Hepatocyte (in vitro differentiated cells): ENCODE measurements around the gene RUNX3.

ENCODE experiments used
- EZH2 ChIP-seq: fragments of 200-600 bp; sonication (generic); IDR thresholded peaks from 2 replicates; pipeline ENCODE4 v1.6.1; 2016; ENCODE audit warnings: antibody characterized with exemption, mild to moderate bottlenecking, borderline replicate concordance
- EZH2phosphoT487 ChIP-seq: fragments of 200-600 bp; sonication (generic); IDR thresholded peaks from one replicate; pipeline ENCODE4 v1.6.1; 2018; ENCODE audit warnings: antibody characterized with exemption, mild to moderate bottlenecking, low read depth, moderate library complexity; ENCODE audit not compliant: unreplicated experiment, severe bottlenecking
- TF ChIP-seq, protein P1 (sequence below): fragments of 200-600 bp; sonication (generic); IDR thresholded peaks from 2 replicates; pipeline ENCODE4 v1.5.1; 2016; ENCODE audit warnings: antibody characterized with exemption, mild to moderate bottlenecking; ENCODE audit not compliant: poor library complexity

DNA sequence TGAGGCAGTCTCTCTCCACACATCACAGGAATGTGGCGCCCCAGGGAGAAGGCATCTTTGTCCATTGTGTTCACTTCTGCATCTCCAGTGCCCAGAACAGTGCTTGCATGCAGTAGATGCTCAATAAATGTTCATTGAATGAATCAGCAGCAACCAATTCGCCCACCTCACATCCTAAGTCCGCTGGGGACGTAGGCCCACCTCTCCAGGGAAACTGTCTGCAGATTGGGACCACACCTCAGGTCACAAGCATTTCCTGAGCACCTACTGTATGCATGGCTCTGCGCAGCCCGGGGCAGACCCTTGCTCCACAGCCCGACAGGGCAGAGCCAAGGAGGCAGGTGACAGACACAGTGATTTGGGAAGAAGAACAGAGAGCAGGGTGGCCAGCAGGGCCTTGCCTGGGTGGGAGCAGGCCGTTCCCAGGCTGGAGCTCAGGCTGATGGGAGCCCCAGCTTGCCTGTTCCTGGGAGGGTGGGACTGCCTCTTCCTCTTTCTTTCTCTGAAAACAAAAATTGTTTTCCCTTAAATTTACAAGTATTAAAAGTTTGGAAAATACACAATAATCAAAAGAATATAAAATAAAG, 25.8 kb upstream of the RUNX3 start:
- TF ChIP-seq, protein P1, sequence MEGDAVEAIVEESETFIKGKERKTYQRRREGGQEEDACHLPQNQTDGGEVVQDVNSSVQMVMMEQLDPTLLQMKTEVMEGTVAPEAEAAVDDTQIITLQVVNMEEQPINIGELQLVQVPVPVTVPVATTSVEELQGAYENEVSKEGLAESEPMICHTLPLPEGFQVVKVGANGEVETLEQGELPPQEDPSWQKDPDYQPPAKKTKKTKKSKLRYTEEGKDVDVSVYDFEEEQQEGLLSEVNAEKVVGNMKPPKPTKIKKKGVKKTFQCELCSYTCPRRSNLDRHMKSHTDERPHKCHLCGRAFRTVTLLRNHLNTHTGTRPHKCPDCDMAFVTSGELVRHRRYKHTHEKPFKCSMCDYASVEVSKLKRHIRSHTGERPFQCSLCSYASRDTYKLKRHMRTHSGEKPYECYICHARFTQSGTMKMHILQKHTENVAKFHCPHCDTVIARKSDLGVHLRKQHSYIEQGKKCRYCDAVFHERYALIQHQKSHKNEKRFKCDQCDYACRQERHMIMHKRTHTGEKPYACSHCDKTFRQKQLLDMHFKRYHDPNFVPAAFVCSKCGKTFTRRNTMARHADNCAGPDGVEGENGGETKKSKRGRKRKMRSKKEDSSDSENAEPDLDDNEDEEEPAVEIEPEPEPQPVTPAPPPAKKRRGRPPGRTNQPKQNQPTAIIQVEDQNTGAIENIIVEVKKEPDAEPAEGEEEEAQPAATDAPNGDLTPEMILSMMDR = no peak
- TF ChIP-seq EZH2 (no peak), EZH2phosphoT487 (no peak)
